ENCODE data around the gene FANCM.

DNA sequence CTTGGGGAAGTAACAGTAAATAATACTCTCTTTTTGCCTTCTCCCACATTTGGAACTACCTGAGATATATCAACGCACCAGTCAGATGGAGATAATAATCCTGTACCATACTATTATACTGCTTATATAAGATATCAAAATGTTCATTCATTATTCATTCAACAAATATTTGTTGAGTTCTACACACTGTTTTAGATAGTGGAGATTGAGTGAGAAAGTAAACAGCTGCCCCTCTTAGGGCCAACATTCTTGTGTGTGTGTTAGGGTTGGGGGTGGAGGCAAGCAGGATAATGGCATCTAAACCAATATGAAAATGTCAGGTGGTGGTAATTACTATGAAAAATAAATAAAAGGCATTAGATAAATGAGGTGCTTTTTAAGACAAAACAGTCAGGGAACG is 103.3 kb downstream of the FANCM start:
- TF ChIP-seq POLR2AphosphoS5 (IDR thresholded peaks at IDR 0.05; ENCODE audit: low read depth, low read length) (no peak), TAF1 (IDR thresholded peaks at IDR 0.05; ENCODE audit: low read depth, low read length) (no peak), POLR2A (IDR thresholded peaks at IDR 0.05; ENCODE audit: low read depth, low read length) (no peak), SPI1 (IDR thresholded peaks at IDR 0.05; ENCODE audit: low read depth, low read length) (no peak), PAX5 (IDR thresholded peaks at IDR 0.05; ENCODE audit: insufficient read depth, low read length, severe bottlenecking) (no peak), POU2F2 (IDR thresholded peaks at IDR 0.05; ENCODE audit: low read depth, low read length) (no peak)

Data from GM12891 (cell line).